K562 (cell line): ENCODE data around the gene HES6. TPM values are rescaled to one million over a fixed set of nuclear protein-coding genes. Genes with fewer than 3 reads are reported as not detected.

Experiments used
- E2F6 ChIP-seq, 2 experiments: IDR thresholded peaks; 2 replicates each; pipeline ENCODE4 v1.6.1; 2011; ENCODE audit warnings: borderline replicate concordance in 1 of 2, control low read depth in 1 of 2, low read depth in 1 of 2, low read length in 1 of 2, mild to moderate bottlenecking in 1 of 2, mixed read lengths in 1 of 2, moderate library complexity in 1 of 2; ENCODE audit not compliant: insufficient read depth in 1 of 2, insufficient read length in 1 of 2, poor library complexity in 1 of 2, severe bottlenecking in 1 of 2; ENCODE audit errors: extremely low read depth in 1 of 2
- FOS ChIP-seq: IDR thresholded peaks from 3 replicates; pipeline ENCODE4 v1.6.1; 2011; ENCODE audit not compliant: insufficient read length; ENCODE audit errors: extremely low read depth
- GABPB1 ChIP-seq: sonication (generic); formaldehyde crosslinking; IDR thresholded peaks from 2 replicates; pipeline ENCODE4 v1.8.0; 2022; ENCODE audit warnings: mild to moderate bottlenecking, missing genetic modification reagents
- HDAC8 ChIP-seq: fragments of 450-650 bp; IDR thresholded peaks from 2 replicates; pipeline ENCODE4 v1.6.1; 2016; ENCODE audit warnings: mild to moderate bottlenecking, missing genetic modification characterization, moderate library complexity, missing compliant biosample characterization
- HMGN3 ChIP-seq: IDR thresholded peaks from 2 replicates; pipeline ENCODE4 v1.6.1; 2011; ENCODE audit warnings: borderline replicate concordance, low read depth, mild to moderate bottlenecking, mixed read lengths, low read length; ENCODE audit not compliant: insufficient read length; ENCODE audit errors: extremely low read depth
- HMGXB4 ChIP-seq: sonication (generic); formaldehyde crosslinking; IDR thresholded peaks from 2 replicates; pipeline ENCODE4 v1.8.1; 2023; ENCODE audit warnings: mild to moderate bottlenecking, missing genetic modification reagents
- KLF6 ChIP-seq: fragments of 250-450 bp; sonication (Bioruptor Pico); IDR thresholded peaks from 2 replicates; pipeline ENCODE4 v1.4.0; 2020; ENCODE audit warnings: mild to moderate bottlenecking, moderate library complexity, borderline replicate concordance
- MAZ ChIP-seq, 2 experiments: fragments of 450-650 bp in 1 of 2; sonication (generic) in 1 of 2; formaldehyde crosslinking; IDR thresholded peaks in 1 of 2; conservative IDR thresholded peaks in 1 of 2; 2 replicates each; pipeline versions ENCODE4 v1.4.0 to v1.5.0; 2020; ENCODE audit warnings: mild to moderate bottlenecking in 1 of 2, missing genetic modification reagents in 1 of 2
- POLR2AphosphoS5 ChIP-seq: IDR thresholded peaks from 2 replicates; pipeline ENCODE4 v1.6.1; 2011; ENCODE audit warnings: mild to moderate bottlenecking, low read depth, low read length, moderate library complexity; ENCODE audit not compliant: control insufficient read depth, insufficient read depth
- PPARD ChIP-seq: fragments of 250-450 bp; sonication (Bioruptor Pico); IDR thresholded peaks from 2 replicates; pipeline ENCODE4 v1.8.0; 2022; ENCODE audit warnings: inconsistent platforms, mild to moderate bottlenecking, moderate library complexity
- PRDM10 ChIP-seq: fragments of 450-650 bp; IDR thresholded peaks from 2 replicates; pipeline ENCODE4 v1.6.1; 2018; ENCODE audit not compliant: partially characterized antibody
- SMARCC2 ChIP-seq: fragments of 450-650 bp; IDR thresholded peaks from 2 replicates; pipeline ENCODE4 v1.6.1; 2017; ENCODE audit warnings: antibody characterized with exemption, moderate library complexity, mild to moderate bottlenecking, low read depth
- SOX6 ChIP-seq: fragments of 450-650 bp; IDR thresholded peaks from 2 replicates; pipeline ENCODE4 v1.6.1; 2014; ENCODE audit warnings: mild to moderate bottlenecking
- polyA plus RNA-seq, 8 experiments: library from polyadenylated mRNA; depleted of rRNA in 4 of 8; stranded (reverse) in 5 of 8; unstranded in 3 of 8; fragments of >200 nt; fragmentation: Nextera tagmentation in 2 of 8; fragmentation: Illumina TruSeq in 1 of 8; extraction: Ambion mirVana in 2 of 8; extraction: Trizol in 1 of 8; gene quantifications; 2 replicates each; pipeline versions ENCODE4 v1.2.1 to v1.2.3, GENCODE V29; 2011 to 2014; ENCODE audit warnings: inconsistent platforms in 1 of 8, missing spikeins in 1 of 8
- total RNA-seq, 7 experiments: library from RNA; depleted of rRNA in 6 of 7; stranded (reverse); fragments of >200 nt in 6 of 7; fragmentation: Illumina TruSeq in 2 of 7; extraction: Trizol in 2 of 7; gene quantifications; 2 replicates each; pipeline versions ENCODE4 v1.2.1 to v1.2.3, GENCODE V29; 2011 to 2021; ENCODE audit warnings: low replicate concordance in 1 of 7

HES6 gene
- total and polyA plus RNA-seq, 9 of the 15 experiments (the other 6 are each of a cell fraction or from before 2014, with no cell fraction given) = 6.2 to 133 (median 29.2) TPM

GRCh38 chr2:238288650-238289573, 49.1 kb upstream of the HES6 start (continued):
- peak; percentile 98 for TF ChIP-seq PRDM10
- peak; percentile 76 for TF ChIP-seq HMGN3
- no peak for TF ChIP-seq KLF6 (CRISPR knock-in tag)
- peak; percentile 76; the same call in 1 of the 2 replicates for TF ChIP-seq GABPB1 (CRISPR knock-in tag)
- no peak for TF ChIP-seq SMARCC2
- TF ChIP-seq PPARD (CRISPR knock-in tag) = no peak
- TF ChIP-seq MAZ (CRISPR knock-in tag; conservative IDR thresholded peaks at IDR 0.05 in 1 of 2, IDR thresholded peaks at IDR 0.05 in 1 of 2) = peak; percentile 31 to 53; a peak in 2 of 4 replicates
- peak; percentile 19; the same call in 1 of the 2 replicates for TF ChIP-seq SOX6
- peak; percentile 85 for TF ChIP-seq FOS
- no peak for TF ChIP-seq HMGXB4 (CRISPR knock-in tag)
- TF ChIP-seq HDAC8 (tag) = peak; percentile 26; the same call in 1 of the 2 replicates
- peak; percentile 65 to 78 for TF ChIP-seq E2F6 (IDR thresholded peaks at IDR 0.05; ENCODE audit: borderline replicate concordance in 1 of 2, extremely low read depth in 1 of 2, insufficient read depth in 1 of 2, insufficient read length in 1 of 2, low read depth in 1 of 2, low read length in 1 of 2, poor library complexity in 1 of 2, severe bottlenecking in 1 of 2)
- 0 out of 2 replicates have a peak, but pooled peaks have one; percentile 1 for TF ChIP-seq POLR2AphosphoS5
